Measurements from ENCODE around the gene TBX19.

The TBX19 gene

DNA sequence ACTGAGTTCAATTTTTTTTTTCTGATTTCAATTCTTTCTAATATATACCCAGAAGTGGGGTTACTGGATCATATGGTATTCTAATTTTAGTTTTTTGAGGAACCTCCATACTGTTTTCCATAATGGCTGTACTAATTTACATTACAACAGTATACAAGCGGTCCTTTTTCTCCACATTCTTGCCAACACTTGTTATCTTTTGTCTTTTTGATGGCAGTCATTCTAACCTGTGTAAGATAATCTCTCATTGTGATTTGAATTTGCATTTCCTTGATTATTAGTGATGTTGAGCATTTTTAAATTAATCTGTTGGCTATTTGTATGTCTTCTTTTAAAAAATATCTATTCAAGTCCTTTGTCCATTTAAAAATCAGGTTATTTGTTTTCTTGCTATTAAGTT lies 21.1 kb upstream of the TBX19 start:
- no peaks in the 10 kb centered on the region for H3K4me1 ChIP-seq (ENCODE audit: control insufficient read depth, insufficient read depth, low read length)
- H3K36me3 ChIP-seq (ENCODE audit: control insufficient read depth, insufficient read depth, low read length), result no peaks in the 10 kb centered on the region
- H3K27me3 ChIP-seq (ENCODE audit: control insufficient read depth, insufficient read depth, low read length), result no peaks in the 10 kb centered on the region
- H3K4me3 ChIP-seq (ENCODE audit: low read length), result no peak overlapping the region
- H3K9me3 ChIP-seq (ENCODE audit: control insufficient read depth, low read length), result peaks cover 4% of the 10 kb centered on the region
- H3K9ac ChIP-seq (ENCODE audit: low read length), result no peak overlapping the region

DNA sequence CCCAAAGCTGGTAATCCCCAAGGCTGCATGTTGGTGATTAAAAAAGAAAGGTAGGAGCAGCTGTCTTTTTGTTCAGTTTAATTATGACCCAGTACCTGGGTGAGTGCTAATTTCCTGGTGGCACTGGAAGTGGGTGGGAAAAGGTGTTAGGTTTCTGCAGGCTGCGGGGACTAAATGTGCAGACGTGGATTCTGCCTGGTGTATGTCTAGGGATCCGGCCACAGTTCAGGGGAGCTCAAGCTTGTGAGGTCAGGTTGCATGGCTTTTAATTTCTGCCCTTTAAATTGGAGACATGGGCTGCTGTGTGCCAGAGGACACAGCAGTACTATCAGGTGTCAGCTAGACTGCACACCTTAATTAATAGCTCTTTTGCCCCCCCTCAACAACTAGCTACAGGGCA lies 20.3 kb upstream of the TBX19 start:
- no peaks in the 10 kb centered on the region for H3K36me3 ChIP-seq (ENCODE audit: control insufficient read depth, insufficient read depth, low read length)

GRCh38 chr1:168261390-168261789 lies 19.3 kb upstream of the TBX19 start:
- Histone ChIP-seq H3K4me3 (ENCODE audit: low read length) (no peak overlapping the region), H3K36me3 (ENCODE audit: control insufficient read depth, insufficient read depth, low read length) (no peaks in the 10 kb centered on the region), H3K9ac (ENCODE audit: low read length) (no peak overlapping the region), H3K27me3 (ENCODE audit: control insufficient read depth, insufficient read depth, low read length) (no peaks in the 10 kb centered on the region), H3K9me3 (ENCODE audit: control insufficient read depth, low read length) (no peaks in the 10 kb centered on the region), H3K4me1 (ENCODE audit: control insufficient read depth, insufficient read depth, low read length) (no peaks in the 10 kb centered on the region)

More for the DNA sequence above, 20.3 kb upstream of the TBX19 start:
- Histone ChIP-seq H3K4me3 (ENCODE audit: low read length) (no peak overlapping the region), H3K9me3 (ENCODE audit: control insufficient read depth, low read length) (peaks cover 4% of the 10 kb centered on the region), H3K4me1 (ENCODE audit: control insufficient read depth, insufficient read depth, low read length) (no peaks in the 10 kb centered on the region), H3K27me3 (ENCODE audit: control insufficient read depth, insufficient read depth, low read length) (no peaks in the 10 kb centered on the region), H3K9ac (ENCODE audit: low read length) (no peak overlapping the region)

- Histone ChIP-seq H3K9me3 (ENCODE audit: control insufficient read depth, low read length) (no peaks in the 10 kb centered on the region), H3K36me3 (ENCODE audit: control insufficient read depth, insufficient read depth, low read length) (no peaks in the 10 kb centered on the region), H3K27me3 (ENCODE audit: control insufficient read depth, insufficient read depth, low read length) (no peaks in the 10 kb centered on the region), H3K4me1 (ENCODE audit: control insufficient read depth, insufficient read depth, low read length) (no peaks in the 10 kb centered on the region), H3K9ac (ENCODE audit: low read length) (no peak overlapping the region), H3K4me3 (ENCODE audit: low read length) (no peak overlapping the region)
Observed at GRCh38 chr1:168263130-168263529, 17.5 kb upstream of the TBX19 start.

DNA sequence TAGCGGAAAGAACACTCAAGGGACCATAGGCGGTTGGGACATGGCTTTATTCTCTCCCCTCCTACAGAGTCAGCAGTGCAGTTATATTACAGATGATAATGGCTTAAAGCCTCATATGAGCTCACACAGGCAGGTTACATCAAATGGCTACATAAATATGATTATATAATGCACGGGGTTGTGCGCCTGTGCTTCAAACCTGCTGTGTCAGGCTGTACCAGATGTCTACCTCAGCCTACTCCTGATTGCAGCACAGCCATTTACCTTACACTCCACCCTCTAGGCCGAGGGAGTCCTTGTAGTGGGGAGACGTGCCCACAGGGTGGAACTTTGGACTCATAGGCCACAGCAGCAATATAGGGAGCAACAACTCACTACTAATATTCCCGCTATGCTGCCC lies 16.4 kb upstream of the TBX19 start:
- Histone ChIP-seq H3K4me3 (ENCODE audit: low read length) (no peak overlapping the region), H3K27me3 (ENCODE audit: control insufficient read depth, insufficient read depth, low read length) (no peaks in the 10 kb centered on the region), H3K9ac (ENCODE audit: low read length) (no peak overlapping the region), H3K9me3 (ENCODE audit: control insufficient read depth, low read length) (no peaks in the 10 kb centered on the region), H3K36me3 (ENCODE audit: control insufficient read depth, insufficient read depth, low read length) (no peaks in the 10 kb centered on the region), H3K4me1 (ENCODE audit: control insufficient read depth, insufficient read depth, low read length) (no peaks in the 10 kb centered on the region)

DNA sequence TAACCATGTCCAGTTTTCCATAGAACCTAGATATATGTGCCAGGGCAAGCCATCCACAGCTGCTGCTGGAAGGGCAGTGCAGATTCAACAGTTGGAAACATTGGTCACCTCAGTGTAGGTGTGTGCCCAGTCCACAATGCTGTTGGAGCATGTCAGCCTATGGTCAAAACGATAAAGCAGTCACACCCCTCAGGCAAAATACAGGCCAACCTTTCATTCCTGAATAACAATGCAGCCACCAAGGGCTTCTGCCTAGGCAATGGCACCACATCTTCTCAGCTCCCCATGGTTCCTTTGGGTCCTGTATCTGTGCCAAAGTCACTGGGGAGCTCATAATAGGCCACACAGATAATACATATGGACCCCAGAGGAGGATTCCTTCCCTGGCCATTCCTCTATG lies 15.1 kb upstream of the TBX19 start:
- Histone ChIP-seq H3K4me3 (ENCODE audit: low read length) (no peak overlapping the region), H3K9me3 (ENCODE audit: control insufficient read depth, low read length) (no peaks in the 10 kb centered on the region), H3K9ac (ENCODE audit: low read length) (no peak overlapping the region), H3K4me1 (ENCODE audit: control insufficient read depth, insufficient read depth, low read length) (no peaks in the 10 kb centered on the region), H3K27me3 (ENCODE audit: control insufficient read depth, insufficient read depth, low read length) (no peaks in the 10 kb centered on the region), H3K36me3 (ENCODE audit: control insufficient read depth, insufficient read depth, low read length) (no peaks in the 10 kb centered on the region)

DNA sequence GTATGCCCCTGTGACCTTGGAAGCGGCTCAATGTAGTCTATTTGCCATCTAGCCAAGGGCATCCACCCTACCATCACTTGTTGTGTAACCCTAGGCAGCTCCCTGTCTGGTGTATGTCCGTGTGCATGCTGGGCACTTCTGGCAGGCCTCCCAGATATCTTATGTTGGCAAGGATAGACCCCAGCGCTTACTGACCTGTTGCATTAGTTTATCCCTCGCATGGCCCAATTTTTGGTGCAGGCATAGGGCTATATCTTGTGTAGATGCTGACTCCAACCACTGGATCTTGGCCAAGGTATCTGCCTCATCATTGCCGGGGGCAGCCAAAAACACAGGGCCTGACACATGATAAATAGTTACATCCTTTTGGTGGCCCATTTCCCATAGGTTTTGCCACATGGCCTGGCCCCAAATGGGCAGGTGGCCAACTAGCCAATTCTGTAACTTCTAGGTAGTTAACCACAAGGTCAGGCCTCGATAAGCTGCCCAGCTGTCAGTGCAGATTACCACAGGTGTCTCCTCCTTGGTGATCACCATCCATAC lies 14.0 kb upstream of the TBX19 start:
- H3K36me3 ChIP-seq (ENCODE audit: control insufficient read depth, insufficient read depth, low read length), result no peaks in the 10 kb centered on the region
- no peak overlapping the region for H3K9ac ChIP-seq (ENCODE audit: low read length)
- no peaks in the 10 kb centered on the region for H3K4me1 ChIP-seq (ENCODE audit: control insufficient read depth, insufficient read depth, low read length)
- no peaks in the 10 kb centered on the region for H3K9me3 ChIP-seq (ENCODE audit: control insufficient read depth, low read length)
- H3K27me3 ChIP-seq (ENCODE audit: control insufficient read depth, insufficient read depth, low read length), result no peaks in the 10 kb centered on the region
- H3K4me3 ChIP-seq (ENCODE audit: low read length), result no peak overlapping the region

GRCh38 chr1:168271636-168272035 lies 9.0 kb upstream of the TBX19 start:
- Histone ChIP-seq H3K4me3 (ENCODE audit: low read length) (no peak overlapping the region), H3K9me3 (ENCODE audit: control insufficient read depth, low read length) (no peaks in the 10 kb centered on the region), H3K36me3 (ENCODE audit: control insufficient read depth, insufficient read depth, low read length) (no peaks in the 10 kb centered on the region), H3K4me1 (ENCODE audit: control insufficient read depth, insufficient read depth, low read length) (no peaks in the 10 kb centered on the region), H3K9ac (ENCODE audit: low read length) (no peak overlapping the region), H3K27me3 (ENCODE audit: control insufficient read depth, insufficient read depth, low read length) (no peaks in the 10 kb centered on the region)

- H3K9ac ChIP-seq (ENCODE audit: low read length), result no peak overlapping the region
- H3K4me3 ChIP-seq (ENCODE audit: low read length), result no peak overlapping the region
- H3K9me3 ChIP-seq (ENCODE audit: control insufficient read depth, low read length), result no peaks in the 10 kb centered on the region
- H3K4me1 ChIP-seq (ENCODE audit: control insufficient read depth, insufficient read depth, low read length), result no peaks in the 10 kb centered on the region
- no peaks in the 10 kb centered on the region for H3K36me3 ChIP-seq (ENCODE audit: control insufficient read depth, insufficient read depth, low read length)
- no peaks in the 10 kb centered on the region for H3K27me3 ChIP-seq (ENCODE audit: control insufficient read depth, insufficient read depth, low read length)
Observed at GRCh38 chr1:168273575-168273974, 7.1 kb upstream of the TBX19 start.

DNA sequence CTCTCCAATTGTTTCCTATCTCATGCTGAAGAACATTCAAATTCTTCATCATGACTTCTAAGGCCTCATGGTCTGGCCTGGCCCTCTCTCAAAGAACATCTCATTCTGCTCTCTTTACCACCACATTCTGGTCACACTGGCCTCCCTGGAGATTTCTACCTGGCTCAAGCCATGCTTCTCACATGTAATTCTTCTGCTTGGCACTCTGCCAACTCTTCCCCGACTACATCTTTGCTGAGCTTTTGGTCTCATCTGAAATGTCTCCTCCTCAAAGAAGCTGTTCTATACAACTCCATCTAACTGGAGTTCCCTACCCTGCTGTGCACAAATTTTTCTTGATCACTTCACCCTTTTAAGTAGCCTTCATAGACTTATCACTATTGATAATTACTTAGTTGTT lies 1.4 kb upstream of the TBX19 start:
- no peaks in the 10 kb centered on the region for H3K9me3 ChIP-seq (ENCODE audit: control insufficient read depth, low read length)
- no peaks in the 10 kb centered on the region for H3K36me3 ChIP-seq (ENCODE audit: control insufficient read depth, insufficient read depth, low read length)
- no peaks in the 10 kb centered on the region for H3K4me1 ChIP-seq (ENCODE audit: control insufficient read depth, insufficient read depth, low read length)
- H3K27me3 ChIP-seq (ENCODE audit: control insufficient read depth, insufficient read depth, low read length), result no peaks in the 10 kb centered on the region
- H3K9ac ChIP-seq (ENCODE audit: low read length), result no peak overlapping the region
- H3K4me3 ChIP-seq (ENCODE audit: low read length), result no peak overlapping the region

DNA sequence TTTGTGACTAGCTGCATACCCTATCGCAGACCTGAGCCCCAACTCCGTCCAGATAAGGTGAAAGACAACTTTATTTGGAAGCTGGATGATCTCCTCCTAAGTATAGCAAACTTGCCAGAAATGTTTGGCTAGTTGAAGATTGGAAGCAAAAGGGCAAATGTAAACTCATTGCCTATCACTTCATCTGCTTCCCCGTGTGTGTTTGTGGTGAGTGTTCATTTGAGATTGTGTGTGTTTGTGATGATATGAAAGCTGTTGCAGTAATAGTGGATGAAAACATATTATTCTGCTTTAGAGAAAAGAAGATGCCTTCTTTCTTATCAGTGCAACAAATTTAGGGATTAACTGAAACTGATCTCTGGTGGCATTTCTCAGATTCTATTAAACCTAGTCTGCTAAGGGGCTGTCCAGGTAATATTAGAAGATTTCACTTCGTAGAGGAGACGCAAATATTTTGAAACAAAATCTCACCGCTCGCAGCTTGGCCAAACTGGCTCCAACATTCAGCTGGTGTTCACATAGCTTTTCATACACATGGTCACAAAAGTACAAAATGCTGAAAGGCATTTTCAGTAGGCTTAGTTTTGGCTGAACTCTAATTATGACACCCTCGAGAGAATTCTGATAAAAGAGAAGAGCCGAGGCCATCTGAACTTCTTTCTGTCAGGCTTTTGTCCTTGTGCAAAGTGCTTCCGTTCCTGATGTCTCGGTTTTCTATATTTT lies 1.1 kb downstream of the TBX19 start:
- H3K4me1 ChIP-seq (ENCODE audit: control insufficient read depth, insufficient read depth, low read length), result peaks cover 10% of the 10 kb centered on the region
- no peak overlapping the region for H3K9ac ChIP-seq (ENCODE audit: low read length)
- H3K36me3 ChIP-seq (ENCODE audit: control insufficient read depth, insufficient read depth, low read length), result no peaks in the 10 kb centered on the region
- H3K27me3 ChIP-seq (ENCODE audit: control insufficient read depth, insufficient read depth, low read length), result no peaks in the 10 kb centered on the region
- H3K4me3 ChIP-seq (ENCODE audit: low read length), result no peak overlapping the region
- H3K9me3 ChIP-seq (ENCODE audit: control insufficient read depth, low read length), result no peaks in the 10 kb centered on the region

GRCh38 chr1:168285521-168285790 lies 4.8 kb downstream of the TBX19 start:
- no peak overlapping the region for H3K9ac ChIP-seq (ENCODE audit: low read length)
- H3K4me1 ChIP-seq (ENCODE audit: control insufficient read depth, insufficient read depth, low read length), result peaks cover 10% of the 10 kb centered on the region
- no peaks in the 10 kb centered on the region for H3K36me3 ChIP-seq (ENCODE audit: control insufficient read depth, insufficient read depth, low read length)
- no peaks in the 10 kb centered on the region for H3K9me3 ChIP-seq (ENCODE audit: control insufficient read depth, low read length)
- H3K4me3 ChIP-seq (ENCODE audit: low read length), result no peak overlapping the region
- no peaks in the 10 kb centered on the region for H3K27me3 ChIP-seq (ENCODE audit: control insufficient read depth, insufficient read depth, low read length)
